ENCODE results near the gene PARP14.
"Not testable (repeated sequence)": the region's sequence is repeated elsewhere in the genome, so short reads cannot be mapped to it uniquely, and the experiment has no call there.

Gene PARP14

GRCh38 chr3:122725106-122725505, 44.5 kb downstream of the PARP14 start:
- Histone ChIP-seq H3K36me3 (ENCODE audit: control insufficient read depth, insufficient read depth, low read length) (no peaks in the 10 kb centered on the region), H3K4me3 (ENCODE audit: extremely low read depth, insufficient read depth, low read length, poor library complexity, severe bottlenecking) (no peak overlapping the region), H3K4me1 (ENCODE audit: control insufficient read depth, insufficient read depth, low read length, poor library complexity, severe bottlenecking) (no peaks in the 10 kb centered on the region), H3K9me3 (ENCODE audit: control insufficient read depth, low read length) (no peaks in the 10 kb centered on the region), H3K27ac (ENCODE audit: low read depth, low read length, severe bottlenecking) (no peak overlapping the region)
- 96 to 100% methylated on average over 6 to 13 of the region's 20 CpGs for WGBS, 2 experiments (ENCODE audit: insufficient coverage in 2 of 2)

DNA sequence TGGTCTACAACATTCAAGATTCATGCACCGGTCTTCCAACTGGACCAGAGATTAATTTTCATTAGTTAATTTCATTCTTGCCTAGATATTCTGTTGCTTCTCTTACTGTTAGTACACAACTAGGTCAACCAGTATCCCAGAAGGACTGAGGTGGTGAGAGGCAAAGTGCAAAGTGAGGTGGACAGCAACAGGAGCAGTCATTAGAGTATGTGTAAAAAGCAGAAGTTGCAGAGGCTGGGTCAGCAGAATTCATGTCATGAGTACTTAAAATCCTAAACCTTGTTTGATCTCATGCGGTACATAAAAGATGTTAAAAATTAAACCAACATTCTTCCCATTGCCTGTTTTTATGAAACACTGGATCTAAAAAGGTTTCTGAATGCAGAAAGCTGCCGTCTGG, 46.7 kb downstream of the PARP14 start:
- no peak overlapping the region for H3K27ac ChIP-seq (ENCODE audit: low read depth, low read length, severe bottlenecking)
- 100% methylated on average over 2 of the region's 3 CpGs; no CpG with 5 or more reads in 1 of the 2 experiments for WGBS, 2 experiments (ENCODE audit: insufficient coverage in 2 of 2)

DNA sequence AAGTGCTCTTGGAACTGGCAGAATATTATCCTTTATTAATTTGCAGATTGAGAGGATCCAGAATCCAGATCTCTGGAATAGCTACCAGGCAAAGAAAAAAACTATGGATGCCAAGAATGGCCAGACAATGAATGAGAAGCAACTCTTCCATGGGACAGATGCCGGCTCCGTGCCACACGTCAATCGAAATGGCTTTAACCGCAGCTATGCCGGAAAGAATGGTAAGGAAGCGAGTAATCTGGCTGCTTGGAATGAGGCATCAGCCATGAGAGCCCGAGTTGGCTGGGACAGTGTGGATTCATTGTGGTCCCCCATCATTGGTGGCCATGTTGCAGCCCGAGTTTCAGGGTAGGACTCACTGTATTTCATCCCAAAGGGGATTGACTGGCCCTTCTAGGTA, 47.1 kb downstream of the PARP14 start:
- Histone ChIP-seq H3K4me3 (ENCODE audit: extremely low read depth, insufficient read depth, low read length, poor library complexity, severe bottlenecking) (no peak overlapping the region), H3K27ac (ENCODE audit: low read depth, low read length, severe bottlenecking) (no peak overlapping the region), H3K36me3 (ENCODE audit: control insufficient read depth, insufficient read depth, low read length) (peaks cover 5% of the 10 kb centered on the region), H3K9me3 (ENCODE audit: control insufficient read depth, low read length) (no peaks in the 10 kb centered on the region), H3K4me1 (ENCODE audit: control insufficient read depth, insufficient read depth, low read length, poor library complexity, severe bottlenecking) (no peaks in the 10 kb centered on the region)
- 89 to 93% methylated on average over 8 to 9 of the region's 9 CpGs for WGBS, 2 experiments (ENCODE audit: insufficient coverage in 2 of 2)

More for the DNA sequence above, 46.7 kb downstream of the PARP14 start:
- Histone ChIP-seq H3K4me3 (ENCODE audit: extremely low read depth, insufficient read depth, low read length, poor library complexity, severe bottlenecking) (no peak overlapping the region), H3K4me1 (ENCODE audit: control insufficient read depth, insufficient read depth, low read length, poor library complexity, severe bottlenecking) (no peaks in the 10 kb centered on the region), H3K36me3 (ENCODE audit: control insufficient read depth, insufficient read depth, low read length) (peaks cover 5% of the 10 kb centered on the region), H3K9me3 (ENCODE audit: control insufficient read depth, low read length) (no peaks in the 10 kb centered on the region)

GRCh38 chr3:122728186-122728585, 47.5 kb downstream of the PARP14 start:
- Histone ChIP-seq H3K4me1 (ENCODE audit: control insufficient read depth, insufficient read depth, low read length, poor library complexity, severe bottlenecking) (no peaks in the 10 kb centered on the region), H3K27ac (ENCODE audit: low read depth, low read length, severe bottlenecking) (no peak overlapping the region), H3K4me3 (ENCODE audit: extremely low read depth, insufficient read depth, low read length, poor library complexity, severe bottlenecking) (no peak overlapping the region), H3K36me3 (ENCODE audit: control insufficient read depth, insufficient read depth, low read length) (peaks cover 5% of the 10 kb centered on the region), H3K9me3 (ENCODE audit: control insufficient read depth, low read length) (no peaks in the 10 kb centered on the region)
- 100% methylated on average over 1 of the region's 3 CpGs; no CpG with 5 or more reads in 1 of the 2 experiments for WGBS, 2 experiments (ENCODE audit: insufficient coverage in 2 of 2)

DNA sequence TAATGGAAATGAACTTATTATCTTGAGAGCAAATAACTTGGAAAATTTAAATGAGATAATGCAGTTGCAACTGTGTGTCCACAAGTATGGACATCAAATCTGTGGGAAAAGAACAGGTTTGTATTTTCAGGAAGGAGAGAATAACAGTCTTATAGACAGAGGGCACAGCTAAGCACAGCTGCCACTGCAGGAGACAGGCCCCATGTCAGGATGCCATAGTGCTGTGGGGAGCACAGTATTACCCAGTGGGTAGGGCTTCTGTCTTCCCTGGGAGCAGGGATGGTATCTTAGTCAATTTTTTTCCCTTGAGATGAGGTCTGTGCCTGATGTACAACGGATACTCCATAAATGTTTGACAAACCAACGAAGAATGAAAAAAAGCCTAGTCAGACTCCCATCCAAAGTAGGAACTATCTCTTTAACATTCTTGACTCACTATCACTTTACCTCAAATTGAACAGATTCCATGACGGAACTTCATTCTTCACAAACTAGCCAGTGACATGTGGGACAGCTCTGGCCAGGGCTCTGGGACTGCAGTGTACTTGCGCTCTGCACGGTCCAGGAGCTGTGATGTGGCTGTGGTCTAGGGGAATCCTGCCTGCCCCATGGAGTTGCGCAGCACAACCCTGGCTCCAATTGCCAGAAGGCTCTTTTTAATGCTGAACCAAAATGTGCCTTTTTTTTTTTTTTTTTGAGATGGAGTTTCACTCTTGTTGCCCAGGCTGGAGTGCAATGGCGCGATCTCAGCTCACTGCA, 48.3 kb downstream of the PARP14 start:
- H3K4me1 ChIP-seq (ENCODE audit: control insufficient read depth, insufficient read depth, low read length, poor library complexity, severe bottlenecking): no peaks in the 10 kb centered on the region
- no peaks in the 10 kb centered on the region for H3K9me3 ChIP-seq (ENCODE audit: control insufficient read depth, low read length)
- 89 to 98% methylated on average over 5 to 6 of the region's 8 CpGs for WGBS, 2 experiments (ENCODE audit: insufficient coverage in 2 of 2)
- no peak overlapping the region for H3K4me3 ChIP-seq (ENCODE audit: extremely low read depth, insufficient read depth, low read length, poor library complexity, severe bottlenecking)
- H3K27ac ChIP-seq (ENCODE audit: low read depth, low read length, severe bottlenecking): no peak overlapping the region
- peaks cover 5% of the 10 kb centered on the region for H3K36me3 ChIP-seq (ENCODE audit: control insufficient read depth, insufficient read depth, low read length)

- Histone ChIP-seq H3K4me3 (ENCODE audit: extremely low read depth, insufficient read depth, low read length, poor library complexity, severe bottlenecking) (no peak overlapping the region), H3K27ac (ENCODE audit: low read depth, low read length, severe bottlenecking) (no peak overlapping the region), H3K36me3 (ENCODE audit: control insufficient read depth, insufficient read depth, low read length) (peaks cover 5% of the 10 kb centered on the region), H3K9me3 (ENCODE audit: control insufficient read depth, low read length) (no peaks in the 10 kb centered on the region), H3K4me1 (ENCODE audit: control insufficient read depth, insufficient read depth, low read length, poor library complexity, severe bottlenecking) (no peaks in the 10 kb centered on the region)
- WGBS, 2 experiments (ENCODE audit: insufficient coverage in 2 of 2): 83 to 84% methylated on average over 4 of the region's 4 CpGs
These were observed 49.6 kb downstream of the PARP14 start for GRCh38 chr3:122730240-122730639.

DNA sequence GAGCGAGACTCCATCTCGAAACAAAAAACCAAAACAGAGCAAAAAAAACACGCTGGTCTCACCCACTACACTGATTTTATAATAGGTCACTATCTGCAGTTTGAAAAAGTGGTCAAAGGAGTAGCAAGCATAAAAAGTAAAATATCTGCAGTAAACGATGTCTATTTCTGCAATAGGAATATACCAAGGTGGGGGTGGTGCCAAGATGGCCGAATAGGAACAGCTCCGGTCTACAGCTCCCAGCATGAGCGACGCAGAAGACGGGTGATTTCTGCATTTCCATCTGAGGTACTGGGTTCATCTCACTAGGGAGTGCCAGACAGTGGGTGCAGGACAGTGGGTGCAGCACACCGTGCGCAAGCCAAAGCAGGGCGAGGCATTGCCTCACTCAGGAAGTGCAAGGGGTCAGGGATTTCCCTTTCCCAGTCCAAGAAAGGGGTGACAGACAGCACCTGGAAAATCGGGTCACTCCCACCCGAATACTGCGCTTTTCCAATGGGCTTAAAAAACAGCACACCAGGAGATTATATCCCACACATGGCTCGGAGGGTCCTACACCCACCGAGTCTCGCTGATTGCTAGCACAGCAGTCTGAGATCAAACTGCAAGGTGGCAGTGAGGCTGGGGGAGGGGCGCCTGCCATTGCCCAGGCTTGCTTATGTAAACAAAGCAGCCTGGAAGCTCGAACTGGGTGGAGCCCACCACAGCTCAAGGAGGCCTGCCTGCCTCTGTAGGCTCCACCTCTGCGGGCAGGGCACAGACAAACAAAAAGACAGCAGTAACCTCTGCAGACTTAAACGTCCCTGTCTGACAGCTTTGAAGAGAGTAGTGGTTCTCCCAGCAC, 52.3 kb downstream of the PARP14 start:
- H3K4me3 ChIP-seq (ENCODE audit: extremely low read depth, insufficient read depth, low read length, poor library complexity, severe bottlenecking); H3K4me1 ChIP-seq (ENCODE audit: control insufficient read depth, insufficient read depth, low read length, poor library complexity, severe bottlenecking); H3K36me3 ChIP-seq (ENCODE audit: control insufficient read depth, insufficient read depth, low read length); H3K27ac ChIP-seq (ENCODE audit: low read depth, low read length, severe bottlenecking); H3K9me3 ChIP-seq (ENCODE audit: control insufficient read depth, low read length): not testable (repeated sequence)
- WGBS, 2 experiments (ENCODE audit: insufficient coverage in 2 of 2): 96 to 97% methylated on average over 5 to 8 of the region's 22 CpGs

GRCh38 chr3:122739172-122739571, 58.5 kb downstream of the PARP14 start:
- Histone ChIP-seq H3K27ac (ENCODE audit: low read depth, low read length, severe bottlenecking) (no peak overlapping the region), H3K9me3 (ENCODE audit: control insufficient read depth, low read length) (peaks cover 3% of the 10 kb centered on the region)
- 20 to 83% methylated on average over 1 of the region's 3 CpGs for WGBS, 2 experiments (ENCODE audit: insufficient coverage in 2 of 2)

GRCh38 chr3:122742234-122742633, 61.6 kb downstream of the PARP14 start:
- Histone ChIP-seq H3K36me3 (ENCODE audit: control insufficient read depth, insufficient read depth, low read length) (peaks cover 8% of the 10 kb centered on the region), H3K4me3 (ENCODE audit: extremely low read depth, insufficient read depth, low read length, poor library complexity, severe bottlenecking) (no peak overlapping the region), H3K4me1 (ENCODE audit: control insufficient read depth, insufficient read depth, low read length, poor library complexity, severe bottlenecking) (no peaks in the 10 kb centered on the region), H3K9me3 (ENCODE audit: control insufficient read depth, low read length) (peaks cover 3% of the 10 kb centered on the region), H3K27ac (ENCODE audit: low read depth, low read length, severe bottlenecking) (no peak overlapping the region)

More at GRCh38 chr3:122739172-122739571, 58.5 kb downstream of the PARP14 start:
- Histone ChIP-seq H3K4me1 (ENCODE audit: control insufficient read depth, insufficient read depth, low read length, poor library complexity, severe bottlenecking) (no peaks in the 10 kb centered on the region), H3K4me3 (ENCODE audit: extremely low read depth, insufficient read depth, low read length, poor library complexity, severe bottlenecking) (no peak overlapping the region), H3K36me3 (ENCODE audit: control insufficient read depth, insufficient read depth, low read length) (peaks cover 8% of the 10 kb centered on the region)

DNA sequence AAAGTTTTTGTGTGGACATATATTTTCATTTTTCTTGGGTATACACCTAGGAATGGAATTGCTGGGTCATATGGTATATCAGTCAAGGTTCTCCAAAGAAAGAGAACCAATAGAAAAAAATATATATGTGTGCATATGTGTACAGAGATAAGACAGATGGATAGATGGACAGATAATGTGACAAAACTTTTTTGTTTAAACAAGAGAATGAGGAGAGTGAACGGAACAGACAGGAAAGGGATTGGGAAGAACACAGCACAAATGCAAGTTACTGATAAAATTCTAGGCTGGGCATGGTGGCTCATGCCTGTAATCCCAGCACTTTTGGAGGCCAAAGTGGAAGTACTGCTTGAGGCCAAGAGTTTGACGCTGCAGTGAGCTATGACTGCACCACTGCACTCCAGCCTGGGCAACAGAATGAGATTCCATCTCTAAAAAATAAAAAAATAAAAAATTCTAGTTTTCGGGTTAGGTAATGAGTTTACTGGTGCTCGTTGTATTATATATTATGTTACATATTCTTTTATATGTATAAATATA, 63.0 kb downstream of the PARP14 start:
- peaks cover 8% of the 10 kb centered on the region for H3K36me3 ChIP-seq (ENCODE audit: control insufficient read depth, insufficient read depth, low read length)
- H3K27ac ChIP-seq (ENCODE audit: low read depth, low read length, severe bottlenecking): no peak overlapping the region
- peaks cover 3% of the 10 kb centered on the region for H3K9me3 ChIP-seq (ENCODE audit: control insufficient read depth, low read length)
- WGBS, 2 experiments (ENCODE audit: insufficient coverage in 2 of 2): 92 to 97% methylated on average over 2 of the region's 4 CpGs
- H3K4me3 ChIP-seq (ENCODE audit: extremely low read depth, insufficient read depth, low read length, poor library complexity, severe bottlenecking): no peak overlapping the region
- H3K4me1 ChIP-seq (ENCODE audit: control insufficient read depth, insufficient read depth, low read length, poor library complexity, severe bottlenecking): no peaks in the 10 kb centered on the region

All from mesodermal cell (in vitro differentiated cells).